H1 (cell line): ENCODE results near the gene YIPF3. TPM values are rescaled to one million over a fixed set of nuclear protein-coding genes. Genes with fewer than 3 reads are reported as not detected.

Source experiments
- GTF2F1 ChIP-seq: IDR thresholded peaks from 2 replicates; pipeline ENCODE4 v1.6.1; 2012; ENCODE audit warnings: low read depth, low read length, improper control_type of control experiment, borderline replicate concordance
- TEAD4 ChIP-seq: IDR thresholded peaks from 2 replicates; pipeline ENCODE4 v1.6.1; 2012; ENCODE audit warnings: low read depth, low read length, inconsistent platforms, mixed read lengths
- polyA plus RNA-seq, 7 experiments: library from polyadenylated mRNA; depleted of rRNA in 3 of 7; stranded (reverse) in 5 of 7; unstranded in 2 of 7; fragments of >200 nt in 5 of 7; fragments of 200-250 nt in 2 of 7; gene quantifications; 1 replicate in 5 of 7; 2 replicates in 1 of 7; 4 replicates in 1 of 7; pipeline versions ENCODE4 v1.2.1 to v1.2.3, GENCODE V29; 2011 to 2013; ENCODE audit warnings: missing spikeins in 2 of 7, mixed read lengths in 2 of 7
- total RNA-seq: library from RNA; stranded (reverse); fragmentation: NEBNext Ultra II Directional; extraction: Animal tissue kit (Norgen Biotek cat#: 25700); gene quantifications from 2 replicates; pipeline ENCODE4 v1.2.1, GENCODE V29; 2021

Gene YIPF3
- total and polyA plus RNA-seq, 2 of the 8 experiments (the other 6 are each of a cell fraction or from before 2014, with no cell fraction given) = 77.2 to 225 TPM

DNA sequence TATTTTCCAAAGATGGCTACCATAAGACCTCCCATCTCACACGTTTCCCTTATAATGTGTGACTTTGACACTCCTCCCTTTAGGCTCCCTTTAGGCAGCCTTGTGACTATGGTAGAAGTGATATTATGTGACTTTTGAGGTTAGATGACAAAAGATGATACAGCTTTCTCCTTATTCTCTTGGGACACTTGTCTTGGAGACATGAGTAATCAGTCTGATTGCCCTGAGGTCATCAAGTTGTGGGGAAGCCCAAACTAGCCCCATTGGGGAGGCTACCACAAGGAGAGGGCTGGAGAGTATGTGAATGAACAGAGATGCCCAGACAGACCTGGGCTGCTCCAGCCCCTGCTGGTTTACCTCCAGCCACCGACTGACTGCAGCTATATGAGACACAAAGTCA lies 50.8 kb downstream of the YIPF3 start (continued):
- TF ChIP-seq TEAD4 (no peak), GTF2F1 (no peak)
- TF ChIP-seq, all 59 proteins: peak for 0
